Keratinocyte (primary cell): ENCODE results near the gene PPY.

ENCODE experiments used
- CTCF ChIP-seq, 3 experiments: IDR thresholded peaks in 1 of 3; conservative IDR thresholded peaks in 1 of 3; optimal IDR thresholded peaks in 1 of 3; 2 replicates in 2 of 3; 3 replicates in 1 of 3; pipeline versions ENCODE3 to v1.5.1; 2011; ENCODE audit warnings: low read length in 3 of 3, mild to moderate bottlenecking in 3 of 3, moderate library complexity in 2 of 3, control low read depth in 1 of 3, inconsistent platforms in 1 of 3; ENCODE audit not compliant: insufficient read depth in 2 of 3; ENCODE audit errors: extremely low read depth in 1 of 3
- EZH2 ChIP-seq: IDR thresholded peaks from one replicate; pipeline ENCODE4 v1.6.1; 2012; ENCODE audit warnings: inconsistent platforms, mild to moderate bottlenecking, low read length, moderate library complexity

DNA sequence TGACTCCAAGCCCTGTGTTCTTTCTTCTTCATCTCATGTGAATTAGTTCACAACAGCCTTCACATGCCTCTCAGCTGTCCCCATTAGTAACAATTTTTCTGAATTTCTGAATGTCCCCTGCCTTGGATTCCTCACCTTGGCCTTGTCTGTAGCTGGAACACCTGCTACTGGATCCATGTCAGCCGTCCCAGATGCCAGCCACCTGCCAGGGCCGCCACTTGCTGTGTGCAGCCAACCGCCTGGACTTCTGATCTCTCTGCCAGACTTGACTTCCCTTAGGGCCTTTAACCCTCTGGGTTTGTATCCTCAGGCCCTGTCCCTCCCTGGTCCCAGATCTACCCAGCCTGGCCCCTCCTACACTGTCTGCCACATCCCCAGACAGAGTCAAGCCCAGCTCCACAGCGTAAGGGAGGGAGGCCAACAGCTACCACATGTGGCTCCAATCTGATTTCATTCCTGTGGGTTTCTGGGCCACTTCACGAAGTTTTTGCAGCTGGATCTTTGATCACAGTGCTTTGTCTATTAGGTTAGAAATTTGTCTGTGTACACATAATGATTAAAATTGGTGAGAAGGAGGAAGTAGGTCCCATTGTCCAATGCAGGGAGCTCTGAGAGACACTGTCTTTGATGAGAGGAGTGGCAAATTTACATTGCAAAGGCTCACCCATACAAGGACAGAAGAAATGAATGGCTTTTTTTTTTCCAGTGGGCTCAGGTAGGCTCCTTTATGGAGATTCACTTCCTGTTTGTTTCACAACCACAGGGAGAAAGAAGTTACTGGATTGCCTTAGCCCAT is 50.2 kb downstream of the PPY start:
- TF ChIP-seq CTCF (optimal IDR thresholded peaks at IDR 0.05 in 1 of 3, IDR thresholded peaks at IDR 0.05 in 1 of 3, conservative IDR thresholded peaks at IDR 0.05 in 1 of 3; ENCODE audit: extremely low read depth in 1 of 3, insufficient read depth in 2 of 3, low read length in 3 of 3): no peak
- no peak for TF ChIP-seq EZH2
